Activated T-cell treated with anti-CD3 and anti-CD28 coated beads, Interleukin-2, amount 50 U/mL, for 72 hours (primary cell): Measurements from ENCODE around the gene FXYD7. TPM values are rescaled to one million over a fixed set of nuclear protein-coding genes. Genes with fewer than 3 reads are reported as not detected.

ENCODE experiments used
- ATAC-seq, 2 donors: fragments of 150-1000 bp; cut with Tn5 transposase; replicated peaks in 1 of 2; 2 replicates each; pipeline ENCODE4 v1.10.0; 2021; ENCODE audit warnings: moderate library complexity in 2 of 2, mild to moderate bottlenecking in 1 of 2
- DNase-seq, 2 donors: peaks; one replicate each; pipeline ENCODE4 v3.0.0; 2021 to 2022; ENCODE audit warnings: mixed read lengths in 1 of 2
- H3K27ac Mint-ChIP-seq: one replicate; pipeline ENCODE4 v1.8.0; 2022; ENCODE audit warnings: mild to moderate bottlenecking, moderate library complexity, mixed read lengths
- H3K27me3 Mint-ChIP-seq: one replicate; pipeline ENCODE4 v1.8.0; 2022; ENCODE audit warnings: low read depth, mixed read lengths
- H3K36me3 Mint-ChIP-seq, 2 donors: one replicate each; pipeline ENCODE4 v1.8.0; 2022; ENCODE audit warnings: mixed read lengths in 2 of 2, mild to moderate bottlenecking in 1 of 2; ENCODE audit not compliant: insufficient read depth in 2 of 2
- H3K4me1 Mint-ChIP-seq: one replicate; pipeline ENCODE4 v1.8.0; 2022; ENCODE audit warnings: low read depth, mixed read lengths
- H3K4me3 Mint-ChIP-seq, 2 donors: one replicate each; pipeline ENCODE4 v1.8.0; 2022; ENCODE audit warnings: mild to moderate bottlenecking in 2 of 2, mixed read lengths in 2 of 2, moderate library complexity in 2 of 2
- H3K9me3 Mint-ChIP-seq, 2 donors: one replicate each; pipeline ENCODE4 v1.8.0; 2022; ENCODE audit warnings: mixed read lengths in 2 of 2
- total RNA-seq, 2 donors: library from RNA; stranded (reverse); gene quantifications; one replicate each; pipeline ENCODE4 v1.2.3, GENCODE V29; 2022

The FXYD7 gene
- total RNA-seq, 2 donors from 2014 or later = 1.0 to 1.2 TPM

DNA sequence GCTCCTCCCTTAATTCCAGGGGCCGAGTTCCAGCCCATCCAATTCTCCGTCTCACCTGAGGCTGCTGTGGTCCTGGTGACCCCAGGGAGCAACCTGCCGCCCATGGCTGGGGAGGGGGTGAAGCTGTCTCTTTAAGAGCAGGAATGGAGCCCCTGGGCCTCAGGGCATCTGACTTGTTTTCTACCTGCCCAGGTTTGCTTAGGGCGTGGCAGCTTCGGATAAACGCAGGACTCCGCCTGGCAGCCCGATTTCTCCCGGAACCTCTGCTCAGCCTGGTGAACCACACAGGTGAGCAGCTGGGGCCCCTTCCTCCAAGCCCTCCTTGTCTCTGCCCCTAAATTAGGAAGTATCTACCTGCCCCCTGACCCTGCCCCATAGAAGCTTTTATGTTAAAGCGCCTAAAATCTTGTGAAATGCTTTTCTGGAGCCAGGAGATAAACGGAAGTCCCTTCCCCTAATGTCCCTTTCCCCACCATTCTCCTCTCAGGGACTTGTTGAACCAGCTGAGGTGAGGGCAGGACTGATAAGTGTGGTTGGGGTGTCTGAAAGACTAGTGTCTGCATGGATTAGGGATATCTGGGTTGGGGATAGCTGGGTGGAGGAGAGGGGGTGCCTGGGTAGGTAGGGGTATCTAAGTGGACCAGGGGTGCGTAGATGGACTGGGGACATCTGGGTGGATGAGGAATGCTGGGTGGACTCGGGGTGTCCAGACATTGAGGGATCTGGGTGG is 26.8 kb upstream of the FXYD7 start:
- Mint-ChIP-seq H3K27ac (no peak overlapping the region), H3K36me3 (no peaks in the 10 kb centered on the region), H3K27me3 (no peaks in the 10 kb centered on the region), H3K9me3 (no peaks in the 10 kb centered on the region), H3K4me3 (no peak overlapping the region), H3K4me1 (peaks cover 7% of the 10 kb centered on the region)
- ATAC-seq = no peak
- no peak for DNase-seq

DNA sequence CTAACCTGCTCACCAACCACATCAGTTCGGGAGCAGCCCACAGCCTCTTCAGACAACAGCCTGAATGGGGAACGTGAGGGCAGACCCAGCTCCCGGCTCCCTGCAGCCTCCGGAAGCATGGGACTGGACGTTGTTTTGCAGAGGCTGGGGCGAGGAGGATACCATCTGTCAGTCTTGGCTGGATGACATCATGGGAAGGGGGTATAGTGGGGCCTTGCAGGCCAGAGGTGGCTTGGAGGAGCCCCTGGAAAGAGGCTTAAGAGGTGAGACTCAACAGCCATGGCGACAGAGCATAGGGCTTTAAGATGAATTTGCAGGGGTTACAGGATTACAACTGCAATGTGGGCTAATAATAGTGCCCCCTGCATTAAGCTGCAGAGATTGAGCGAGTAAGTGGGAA is 25.9 kb upstream of the FXYD7 start:
- Mint-ChIP-seq H3K27ac (no peak overlapping the region), H3K4me1 (peaks cover 7% of the 10 kb centered on the region), H3K36me3 (no peaks in the 10 kb centered on the region), H3K9me3 (no peaks in the 10 kb centered on the region), H3K4me3 (no peak overlapping the region), H3K27me3 (no peaks in the 10 kb centered on the region)
- ATAC-seq (no peak), DNase-seq (no peak)

DNA sequence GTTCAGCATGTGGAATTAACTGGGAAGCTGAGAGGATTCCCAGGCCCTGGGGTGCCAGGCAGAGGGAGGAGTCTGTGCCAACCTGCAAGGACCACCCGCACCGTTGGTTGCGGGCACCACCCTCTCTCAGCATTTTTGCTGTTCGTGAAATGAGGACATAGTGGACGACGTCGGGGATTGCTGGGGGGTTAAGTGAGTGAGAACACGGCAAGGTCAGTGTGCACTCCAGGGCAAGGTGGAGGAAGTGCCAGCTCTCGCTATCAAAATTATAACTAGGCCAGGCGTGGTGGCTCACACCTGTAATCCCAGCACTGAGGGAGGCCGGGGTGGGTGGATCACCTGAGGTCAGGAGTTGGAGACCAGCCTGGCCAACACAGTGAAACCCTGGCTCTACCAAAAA is 25.3 kb upstream of the FXYD7 start:
- Mint-ChIP-seq H3K36me3 (no peaks in the 10 kb centered on the region), H3K4me3 (no peak overlapping the region), H3K27ac (no peak overlapping the region), H3K27me3 (no peaks in the 10 kb centered on the region), H3K9me3 (no peaks in the 10 kb centered on the region), H3K4me1 (peaks cover 7% of the 10 kb centered on the region)
- DNase-seq (no peak), ATAC-seq (no peak)

DNA sequence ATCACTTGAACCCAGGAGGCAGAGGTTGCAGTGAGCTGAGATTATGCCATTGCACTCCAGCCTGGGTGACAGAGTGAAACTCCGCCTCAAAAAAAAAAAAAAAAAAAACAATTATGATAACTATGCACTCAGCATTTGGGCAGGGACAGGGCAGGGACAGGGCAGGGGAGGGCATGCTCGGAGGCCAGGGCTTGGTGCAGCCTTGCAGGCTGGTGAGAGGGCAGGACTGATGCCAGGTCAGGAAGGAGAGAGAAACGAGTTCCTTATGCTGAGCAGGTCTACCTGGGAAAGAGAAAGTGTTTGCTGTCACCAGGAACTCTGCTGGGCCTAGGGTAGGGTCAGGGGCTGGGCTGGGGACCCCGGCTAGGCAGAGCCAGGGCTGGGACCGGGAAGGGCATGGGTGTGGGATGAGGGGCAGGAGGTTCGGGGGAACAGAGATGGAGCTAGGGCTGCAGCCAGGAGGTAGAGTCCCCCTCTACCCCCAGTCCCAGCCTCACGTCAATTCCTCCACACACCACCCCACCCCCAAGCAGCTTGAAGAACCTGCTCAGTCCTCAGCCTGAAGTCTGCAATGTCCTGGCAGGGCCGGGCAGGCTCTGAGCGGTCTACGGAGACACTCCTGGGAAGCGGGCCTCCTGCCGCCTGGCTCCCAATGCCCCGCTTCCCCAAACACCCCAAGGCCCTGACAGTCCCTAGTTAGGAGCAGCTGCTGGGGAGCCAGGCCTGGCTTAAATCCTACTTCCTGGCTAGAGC is 24.6 kb upstream of the FXYD7 start:
- H3K27ac Mint-ChIP-seq = no peak overlapping the region
- peaks cover 7% of the 10 kb centered on the region for H3K4me1 Mint-ChIP-seq
- H3K4me3 Mint-ChIP-seq = no peak overlapping the region

DNA sequence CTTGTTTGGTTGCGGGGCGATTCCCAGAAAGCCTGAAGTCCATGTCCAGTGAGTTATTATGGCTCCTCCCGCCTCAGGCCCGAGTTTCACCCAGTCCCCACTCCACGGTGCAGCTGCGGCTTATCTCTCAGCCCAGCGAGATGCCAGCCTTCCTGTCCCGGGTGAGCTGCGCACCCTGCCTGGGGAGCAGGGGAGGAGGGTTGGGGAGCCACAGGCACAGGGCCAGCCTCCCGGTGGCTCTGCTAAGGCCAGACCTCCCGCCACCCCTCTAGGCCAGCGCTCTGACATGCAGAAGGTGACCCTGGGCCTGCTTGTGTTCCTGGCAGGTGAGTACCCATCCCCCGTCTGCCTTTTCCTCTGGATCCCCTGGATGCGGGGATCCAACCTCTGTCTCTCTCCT is 24.0 kb upstream of the FXYD7 start:
- Mint-ChIP-seq H3K9me3 (no peaks in the 10 kb centered on the region), H3K4me3 (no peak overlapping the region), H3K36me3 (no peaks in the 10 kb centered on the region), H3K4me1 (peaks cover 14% of the 10 kb centered on the region), H3K27ac (no peak overlapping the region), H3K27me3 (no peaks in the 10 kb centered on the region)
- DNase-seq (no peak), ATAC-seq (no peak)

More for the DNA sequence above, 24.6 kb upstream of the FXYD7 start:
- ATAC-seq (no peak), DNase-seq (no peak)
- Mint-ChIP-seq H3K27me3 (no peaks in the 10 kb centered on the region), H3K9me3 (no peaks in the 10 kb centered on the region), H3K36me3 (no peaks in the 10 kb centered on the region)

DNA sequence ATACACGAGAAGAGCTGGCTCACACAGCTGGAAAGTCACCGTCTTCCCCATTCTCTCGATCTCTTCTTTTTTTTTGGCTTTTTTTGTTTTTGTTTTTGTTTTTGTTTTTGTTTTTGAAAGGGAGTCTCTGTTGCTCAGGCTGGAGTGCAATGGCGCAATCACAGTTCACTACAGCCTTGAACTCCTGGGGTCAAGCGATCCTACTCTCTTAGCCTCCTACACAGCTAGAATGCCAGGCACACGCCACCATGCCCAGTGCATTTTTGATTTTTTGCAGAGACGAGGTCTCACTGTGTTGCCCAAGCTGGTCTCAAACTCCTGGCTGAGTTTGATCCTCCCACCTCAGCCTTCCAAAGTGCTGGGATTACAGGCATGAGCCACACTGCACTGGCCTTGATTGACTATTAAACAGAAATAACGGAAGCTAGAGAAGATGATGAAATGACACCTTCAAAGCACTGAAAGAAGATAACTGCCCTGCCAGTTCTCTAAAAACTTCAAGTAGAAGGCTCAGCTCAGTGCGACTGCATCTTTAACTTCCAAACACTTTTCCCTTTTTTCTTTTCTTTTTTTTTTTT is 23.4 kb upstream of the FXYD7 start:
- H3K4me1 Mint-ChIP-seq = peaks cover 15% of the 10 kb centered on the region
- no peak overlapping the region for H3K4me3 Mint-ChIP-seq
- H3K27ac Mint-ChIP-seq = no peak overlapping the region
- H3K36me3 Mint-ChIP-seq = no peaks in the 10 kb centered on the region
- DNase-seq (no peak), ATAC-seq (no peak)
- no peaks in the 10 kb centered on the region for H3K27me3 Mint-ChIP-seq
- H3K9me3 Mint-ChIP-seq = no peaks in the 10 kb centered on the region

DNA sequence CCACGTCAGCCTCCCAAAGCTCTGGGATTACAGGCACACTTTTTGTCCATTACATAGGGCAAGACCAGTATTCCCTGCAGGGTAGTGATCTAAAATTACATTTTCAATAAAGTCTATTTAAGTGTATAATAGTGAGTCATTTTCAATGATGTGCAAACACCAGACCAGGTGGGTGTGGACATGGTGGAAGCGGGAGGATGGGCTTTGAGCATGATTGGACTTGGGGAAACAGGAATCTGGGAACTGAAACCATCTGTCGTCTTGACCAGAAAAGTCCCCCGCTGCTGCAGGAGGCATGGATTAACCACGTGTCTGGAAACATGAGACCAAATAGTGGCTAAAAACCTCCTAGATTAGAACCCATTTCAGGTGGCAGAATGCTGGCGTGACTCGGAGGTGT is 22.6 kb upstream of the FXYD7 start:
- Mint-ChIP-seq H3K27ac (no peak overlapping the region), H3K9me3 (no peaks in the 10 kb centered on the region), H3K36me3 (no peaks in the 10 kb centered on the region), H3K4me3 (no peak overlapping the region), H3K4me1 (peaks cover 16% of the 10 kb centered on the region), H3K27me3 (no peaks in the 10 kb centered on the region)
- DNase-seq = no peak
- ATAC-seq = no peak

DNA sequence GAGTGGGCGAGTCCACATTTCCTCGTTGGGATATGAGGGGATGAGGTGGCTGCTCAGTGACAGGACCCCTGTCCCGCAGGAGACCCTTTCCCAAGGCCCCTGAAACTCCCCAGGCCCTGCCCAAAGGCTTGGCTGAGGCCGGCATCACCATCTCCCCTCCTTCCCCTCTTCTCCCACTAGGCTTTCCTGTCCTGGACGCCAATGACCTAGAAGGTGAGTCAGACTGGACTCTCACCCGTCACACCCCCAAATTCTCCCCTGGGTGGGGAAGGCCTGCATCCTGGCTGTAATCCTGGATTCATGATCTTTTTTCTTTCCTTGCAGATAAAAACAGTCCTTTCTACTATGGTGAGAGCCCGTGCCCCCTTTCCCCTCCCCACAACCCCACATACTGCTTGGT is 22.2 kb upstream of the FXYD7 start:
- DNase-seq (no peak), ATAC-seq (no peak)
- H3K9me3 Mint-ChIP-seq = no peaks in the 10 kb centered on the region
- H3K27ac Mint-ChIP-seq = no peak overlapping the region
- H3K27me3 Mint-ChIP-seq = no peaks in the 10 kb centered on the region
- H3K4me3 Mint-ChIP-seq = no peak overlapping the region
- H3K36me3 Mint-ChIP-seq = no peaks in the 10 kb centered on the region
- H3K4me1 Mint-ChIP-seq = peaks cover 16% of the 10 kb centered on the region

DNA sequence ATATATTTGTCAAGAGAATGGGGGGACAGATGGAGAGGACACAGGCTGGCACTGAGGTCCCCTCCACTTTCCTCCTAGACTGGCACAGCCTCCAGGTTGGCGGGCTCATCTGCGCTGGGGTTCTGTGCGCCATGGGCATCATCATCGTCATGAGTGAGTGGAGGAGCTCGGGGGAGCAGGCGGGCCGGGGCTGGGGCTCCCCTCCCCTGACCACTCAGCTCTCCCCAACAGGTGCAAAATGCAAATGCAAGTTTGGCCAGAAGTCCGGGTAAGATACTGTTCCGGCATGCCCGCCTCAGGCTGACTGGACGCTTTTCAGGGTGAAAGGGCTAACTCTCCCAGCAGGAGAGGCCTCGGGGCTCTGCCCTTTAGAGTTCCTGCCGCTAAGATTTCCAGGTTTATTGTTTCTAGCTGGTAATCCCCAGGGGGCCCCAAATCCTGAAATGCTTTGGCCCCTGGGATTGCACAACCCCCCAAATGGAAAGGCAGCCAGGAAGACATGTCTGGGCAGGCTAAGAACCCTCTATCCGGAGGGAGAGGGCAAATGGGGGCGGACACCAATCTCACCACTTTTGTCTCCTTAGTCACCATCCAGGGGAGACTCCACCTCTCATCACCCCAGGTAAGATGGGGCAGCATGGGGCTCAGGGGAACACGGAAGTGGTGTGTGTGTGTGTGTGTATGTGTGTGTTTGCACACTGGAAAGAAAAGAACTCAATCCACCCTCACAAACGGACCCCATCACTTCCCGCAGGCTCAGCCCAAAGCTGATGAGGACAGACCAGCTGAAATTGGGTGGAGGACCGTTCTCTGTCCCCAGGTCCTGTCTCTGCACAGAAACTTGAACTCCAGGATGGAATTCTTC is 20.1 kb upstream of the FXYD7 start:
- Mint-ChIP-seq H3K9me3 (no peaks in the 10 kb centered on the region), H3K36me3 (no peaks in the 10 kb centered on the region), H3K4me1 (peaks cover 16% of the 10 kb centered on the region), H3K27me3 (no peaks in the 10 kb centered on the region), H3K4me3 (no peak overlapping the region), H3K27ac (no peak overlapping the region)
- DNase-seq = no peak
- no peak for ATAC-seq

DNA sequence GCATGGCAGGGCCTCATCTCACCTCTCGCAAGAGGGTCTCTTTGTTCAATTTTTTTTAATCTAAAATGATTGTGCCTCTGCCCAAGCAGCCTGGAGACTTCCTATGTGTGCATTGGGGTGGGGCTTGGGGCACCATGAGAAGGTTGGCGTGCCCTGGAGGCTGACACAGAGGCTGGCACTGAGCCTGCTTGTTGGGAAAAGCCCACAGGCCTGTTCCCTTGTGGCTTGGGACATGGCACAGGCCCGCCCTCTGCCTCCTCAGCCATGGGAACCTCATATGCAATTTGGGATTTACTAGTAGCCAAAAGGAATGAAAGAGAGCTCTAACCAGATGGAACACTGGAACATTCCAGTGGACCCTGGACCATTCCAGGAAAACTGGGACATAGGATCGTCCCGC is 19.5 kb upstream of the FXYD7 start:
- peaks cover 16% of the 10 kb centered on the region for H3K4me1 Mint-ChIP-seq
- H3K27me3 Mint-ChIP-seq = no peaks in the 10 kb centered on the region
- H3K27ac Mint-ChIP-seq = peak overlapping the region; percentile 23
- H3K9me3 Mint-ChIP-seq = no peaks in the 10 kb centered on the region
- DNase-seq (no peak), ATAC-seq (no peak)
- no peaks in the 10 kb centered on the region for H3K36me3 Mint-ChIP-seq
- peak overlapping the region; percentile 81 to 83 for H3K4me3 Mint-ChIP-seq

DNA sequence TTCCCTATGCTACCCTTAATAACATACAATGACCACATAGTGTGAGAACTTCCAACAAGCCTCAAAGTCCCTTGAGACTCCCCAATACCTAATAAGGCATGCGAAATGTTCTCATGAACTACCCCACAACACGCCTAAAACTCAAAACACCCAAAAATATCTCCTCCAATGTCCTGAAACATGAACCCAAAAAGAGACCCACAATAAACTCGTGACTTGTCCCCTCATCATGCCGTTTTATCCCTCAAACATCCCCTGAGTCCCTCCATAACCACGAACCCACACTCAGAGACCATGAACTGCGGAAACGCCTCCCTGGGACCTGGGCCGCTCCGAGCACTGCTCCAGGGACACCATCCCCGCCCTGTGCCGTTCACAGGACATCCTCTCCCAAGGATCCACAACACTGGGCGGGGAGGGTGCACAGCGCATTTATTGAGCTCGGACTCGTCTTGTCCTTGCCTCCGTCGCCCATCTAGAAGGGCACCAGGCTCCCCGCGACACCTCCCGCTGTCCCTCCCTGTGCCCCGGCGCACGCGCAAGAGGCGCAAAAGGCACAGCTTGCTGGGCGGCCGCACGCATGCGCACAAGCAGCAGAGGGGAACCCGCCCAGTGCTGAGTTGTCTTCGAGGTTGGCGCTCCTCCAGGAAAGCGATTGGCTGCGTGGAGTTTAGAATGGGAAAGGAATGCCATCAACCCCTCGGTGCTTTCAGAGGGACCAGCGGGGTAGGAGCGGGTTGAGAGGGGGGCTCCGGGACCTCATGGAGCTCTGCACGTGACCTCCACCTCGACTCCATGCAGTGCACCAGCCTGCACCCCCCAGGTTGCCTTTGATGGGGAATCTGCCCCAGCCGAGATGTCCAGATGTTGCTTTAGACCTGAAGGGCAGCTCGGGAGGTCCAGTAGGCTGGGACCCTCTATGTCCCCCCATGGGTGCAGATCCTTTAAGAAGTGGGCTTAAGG is 18.7 kb upstream of the FXYD7 start:
- Mint-ChIP-seq H3K9me3 (no peaks in the 10 kb centered on the region), H3K36me3 (no peaks in the 10 kb centered on the region), H3K27me3 (no peaks in the 10 kb centered on the region), H3K27ac (peak overlapping the region; percentile 52), H3K4me1 (peaks cover 16% of the 10 kb centered on the region), H3K4me3 (peak overlapping the region; percentile 81 to 83)
- peak; percentile 90 for DNase-seq
- peak; percentile 97 to 99 for ATAC-seq

DNA sequence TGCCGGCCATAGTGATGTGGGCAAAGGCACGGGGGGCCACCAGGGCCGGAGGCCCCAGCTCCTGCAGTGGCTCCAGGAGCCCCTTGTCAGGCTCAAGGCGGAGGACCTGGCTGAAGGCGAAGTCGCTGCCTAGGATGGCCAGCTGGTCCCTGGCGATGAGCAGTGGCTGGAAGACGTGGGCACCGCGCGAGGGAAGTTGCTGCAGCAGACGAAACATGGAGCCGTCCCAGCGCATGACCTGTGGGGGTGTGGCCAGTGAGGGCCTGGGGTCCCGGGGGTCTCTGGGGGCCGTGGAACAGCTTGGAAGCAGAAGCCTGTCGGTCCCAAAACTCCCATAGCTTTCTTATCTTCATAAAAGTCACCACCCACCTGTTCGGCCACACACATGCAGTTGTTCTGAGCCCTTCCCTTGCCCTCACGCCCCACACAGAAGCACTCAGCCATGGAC is 17.8 kb upstream of the FXYD7 start:
- peaks cover 16% of the 10 kb centered on the region for H3K4me1 Mint-ChIP-seq
- H3K36me3 Mint-ChIP-seq = no peaks in the 10 kb centered on the region
- no peaks in the 10 kb centered on the region for H3K9me3 Mint-ChIP-seq
- no peak for DNase-seq
- H3K4me3 Mint-ChIP-seq = peak overlapping the region in 1 of 2 donors; percentile 83
- ATAC-seq = no peak
- H3K27ac Mint-ChIP-seq = no peak overlapping the region
- no peaks in the 10 kb centered on the region for H3K27me3 Mint-ChIP-seq
